Rectal smooth muscle tissue (tissue), 1 donor: ENCODE data around the gene HSPA9.

Source experiments
- H3K27ac ChIP-seq: one replicate; pipeline ENCODE4 v1.7.0; 2013; ENCODE audit warnings: low read depth, low read length, inconsistent platforms
- H3K27me3 ChIP-seq: one replicate; pipeline ENCODE4 v1.7.0; 2013; ENCODE audit warnings: low read length; ENCODE audit not compliant: control insufficient read depth, insufficient read depth
- H3K36me3 ChIP-seq: one replicate; pipeline ENCODE4 v1.7.0; 2013; ENCODE audit warnings: low read length; ENCODE audit not compliant: control insufficient read depth, insufficient read depth
- H3K4me1 ChIP-seq: one replicate; pipeline ENCODE4 v1.7.0; 2013; ENCODE audit warnings: low read length; ENCODE audit not compliant: control insufficient read depth, insufficient read depth
- H3K4me3 ChIP-seq: one replicate; pipeline ENCODE4 v1.7.0; 2013; ENCODE audit warnings: low read length
- H3K9ac ChIP-seq: one replicate; pipeline ENCODE4 v1.7.0; 2013; ENCODE audit warnings: low read length

HSPA9 gene

DNA sequence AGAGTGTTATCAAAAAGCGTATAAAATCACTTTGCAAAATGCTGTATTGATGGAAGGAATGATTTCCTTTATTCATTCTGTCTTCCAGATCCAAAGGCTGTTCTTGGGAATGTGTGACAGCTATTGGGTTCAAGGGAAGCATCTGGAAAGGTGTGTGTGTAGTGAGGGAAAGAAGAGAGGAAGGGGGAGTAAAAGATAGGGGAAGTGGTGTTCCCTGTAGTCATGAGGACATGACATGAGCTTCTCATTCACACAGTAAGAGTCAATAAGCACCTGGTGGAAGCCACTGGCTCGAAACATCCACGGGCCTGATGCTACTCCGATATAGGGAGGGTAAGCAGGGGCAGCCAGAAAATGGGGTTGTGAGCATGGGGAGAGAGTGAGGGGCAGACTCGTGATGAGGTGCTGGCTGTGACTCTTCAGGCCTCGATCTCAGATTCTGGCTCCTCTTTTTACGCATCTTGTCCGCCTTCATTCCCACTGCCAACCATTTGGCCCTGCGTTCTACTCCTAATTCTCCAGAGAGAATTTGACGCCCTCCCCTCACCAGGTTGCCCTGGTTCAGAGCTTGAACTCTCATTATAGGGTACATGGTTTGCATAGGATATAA lies 29.1 kb upstream of the HSPA9 start:
- Histone ChIP-seq H3K36me3 (no peaks in the 10 kb centered on the region), H3K4me3 (no peak overlapping the region), H3K27ac (no peak overlapping the region), H3K27me3 (no peaks in the 10 kb centered on the region), H3K9ac (no peak overlapping the region), H3K4me1 (peaks cover 3% of the 10 kb centered on the region)

DNA sequence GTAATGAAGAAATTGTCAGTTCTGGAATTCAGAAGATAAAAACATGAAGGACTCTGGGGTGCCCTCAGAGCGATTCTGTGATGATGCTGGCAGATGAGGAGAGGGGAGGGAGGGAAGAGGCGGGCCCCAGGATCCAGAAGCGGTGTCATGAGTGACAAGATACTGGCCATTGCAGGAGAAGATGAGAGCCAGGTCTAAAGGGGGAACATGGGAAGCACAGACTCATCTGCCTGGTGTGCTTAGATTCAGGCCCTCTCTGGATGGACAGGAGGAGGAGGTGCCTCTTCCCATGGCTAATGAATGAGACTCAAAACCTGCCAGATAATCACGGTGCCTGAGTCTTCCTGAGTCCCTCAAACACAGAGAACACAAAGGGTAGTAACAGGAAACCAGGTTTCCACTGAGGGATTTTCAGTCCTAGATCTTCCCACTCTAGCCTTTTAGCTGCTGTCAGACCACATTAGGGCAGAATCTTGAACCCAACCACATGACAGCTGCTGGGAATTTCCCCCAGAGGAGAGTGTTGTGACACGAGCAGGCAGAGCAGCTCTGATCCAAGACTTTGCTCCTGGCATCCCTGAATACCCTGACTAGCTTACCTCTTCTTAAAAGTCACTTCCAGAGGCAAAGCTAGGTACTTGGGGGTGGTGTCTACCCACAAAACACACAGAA lies 28.2 kb upstream of the HSPA9 start:
- no peaks in the 10 kb centered on the region for H3K4me1 ChIP-seq
- no peaks in the 10 kb centered on the region for H3K36me3 ChIP-seq
- no peaks in the 10 kb centered on the region for H3K27me3 ChIP-seq
- H3K27ac ChIP-seq, result no peak overlapping the region
- H3K4me3 ChIP-seq, result no peak overlapping the region
- no peak overlapping the region for H3K9ac ChIP-seq

GRCh38 chr5:138602371-138603000 lies 27.3 kb upstream of the HSPA9 start:
- Histone ChIP-seq H3K27ac (no peak overlapping the region), H3K4me3 (no peak overlapping the region), H3K9ac (no peak overlapping the region), H3K27me3 (no peaks in the 10 kb centered on the region), H3K4me1 (no peaks in the 10 kb centered on the region), H3K36me3 (no peaks in the 10 kb centered on the region)

- no peak overlapping the region for H3K9ac ChIP-seq
- H3K27ac ChIP-seq, result no peak overlapping the region
Observed at GRCh38 chr5:138601444-138601843, 26.2 kb upstream of the HSPA9 start.

GRCh38 chr5:138600446-138600845 lies 25.2 kb upstream of the HSPA9 start:
- no peak overlapping the region for H3K27ac ChIP-seq
- no peaks in the 10 kb centered on the region for H3K4me1 ChIP-seq
- H3K36me3 ChIP-seq, result no peaks in the 10 kb centered on the region
- H3K4me3 ChIP-seq, result no peak overlapping the region
- H3K27me3 ChIP-seq, result no peaks in the 10 kb centered on the region
- H3K9ac ChIP-seq, result no peak overlapping the region

More at GRCh38 chr5:138601444-138601843, 26.2 kb upstream of the HSPA9 start:
- Histone ChIP-seq H3K4me3 (no peak overlapping the region), H3K4me1 (no peaks in the 10 kb centered on the region), H3K36me3 (no peaks in the 10 kb centered on the region), H3K27me3 (no peaks in the 10 kb centered on the region)

DNA sequence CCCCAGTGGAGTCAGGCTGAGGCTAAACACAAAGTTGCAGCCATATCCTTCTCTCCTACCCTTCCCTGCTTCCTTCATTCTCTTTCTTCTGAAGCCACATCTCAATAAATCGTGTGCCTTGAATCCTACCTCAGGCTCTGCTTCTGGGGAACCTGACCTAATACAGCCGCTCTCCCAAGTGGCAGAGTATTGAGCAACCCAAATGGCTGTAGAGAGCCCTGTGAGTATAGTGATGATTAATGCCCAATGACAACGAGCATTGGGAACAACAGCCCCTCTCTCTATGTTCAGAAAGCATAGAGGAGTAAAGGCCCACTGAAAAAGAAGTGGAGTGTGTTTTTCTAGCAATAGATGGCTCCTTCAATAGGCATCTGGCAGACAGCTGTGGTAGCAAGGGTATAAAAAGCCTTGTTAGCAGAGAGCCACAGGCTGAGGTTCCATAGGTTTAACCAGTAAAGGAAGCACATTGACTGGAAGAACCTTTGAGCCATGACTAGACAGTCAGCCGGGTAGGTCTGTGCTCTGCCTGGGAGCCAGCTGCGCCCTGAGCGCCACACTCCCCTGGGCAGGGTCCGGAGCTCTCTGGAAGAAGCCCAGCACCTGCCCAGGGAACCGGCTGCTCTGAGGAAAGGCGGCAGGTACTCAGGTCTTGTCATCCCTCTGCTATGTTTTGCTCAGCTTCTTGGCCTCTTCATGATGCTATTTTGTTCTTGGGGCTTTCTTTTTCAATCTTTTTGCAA lies 22.6 kb upstream of the HSPA9 start:
- Histone ChIP-seq H3K9ac (no peak overlapping the region), H3K36me3 (no peaks in the 10 kb centered on the region), H3K27ac (no peak overlapping the region), H3K4me1 (no peaks in the 10 kb centered on the region), H3K4me3 (no peak overlapping the region), H3K27me3 (no peaks in the 10 kb centered on the region)

DNA sequence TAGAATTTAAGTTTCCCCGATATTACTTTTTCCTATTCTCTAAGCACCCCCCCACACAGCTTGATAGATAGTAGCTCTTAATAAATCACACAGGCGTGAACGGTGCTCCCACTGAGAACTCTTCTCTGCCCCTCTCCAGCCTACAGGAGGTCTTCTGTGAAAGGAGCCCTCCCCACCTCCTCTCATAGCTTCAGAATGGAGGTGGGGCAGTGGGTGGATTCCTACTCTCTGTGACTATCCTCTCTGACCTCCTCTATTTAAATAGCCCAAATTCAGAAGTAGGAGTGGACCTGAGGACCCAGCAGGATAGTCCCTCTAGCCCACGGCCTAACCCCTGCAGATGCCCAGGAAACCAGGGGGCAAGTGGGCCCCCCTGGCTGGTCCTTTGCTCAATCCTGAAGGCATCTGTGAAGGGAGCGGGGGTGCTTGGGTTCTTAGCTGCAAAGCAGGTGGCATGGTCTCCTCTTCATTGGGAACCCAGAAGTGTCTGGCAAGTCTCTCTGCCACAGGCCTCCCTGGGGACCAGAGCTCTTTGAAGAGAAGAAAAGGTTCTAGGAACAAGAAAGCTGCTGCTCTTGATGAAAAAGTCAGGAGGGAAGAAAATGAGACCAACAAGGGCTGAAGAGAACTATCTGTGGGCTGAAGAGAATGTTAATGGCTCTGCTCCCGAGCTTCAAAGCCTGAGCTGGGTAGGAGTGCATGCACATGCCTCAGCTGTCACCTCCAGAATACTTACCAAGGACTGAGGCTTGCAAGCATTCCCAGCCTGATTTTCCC lies 21.1 kb upstream of the HSPA9 start:
- Histone ChIP-seq H3K27ac (no peak overlapping the region), H3K4me3 (no peak overlapping the region), H3K9ac (no peak overlapping the region), H3K4me1 (no peaks in the 10 kb centered on the region), H3K27me3 (no peaks in the 10 kb centered on the region), H3K36me3 (no peaks in the 10 kb centered on the region)

DNA sequence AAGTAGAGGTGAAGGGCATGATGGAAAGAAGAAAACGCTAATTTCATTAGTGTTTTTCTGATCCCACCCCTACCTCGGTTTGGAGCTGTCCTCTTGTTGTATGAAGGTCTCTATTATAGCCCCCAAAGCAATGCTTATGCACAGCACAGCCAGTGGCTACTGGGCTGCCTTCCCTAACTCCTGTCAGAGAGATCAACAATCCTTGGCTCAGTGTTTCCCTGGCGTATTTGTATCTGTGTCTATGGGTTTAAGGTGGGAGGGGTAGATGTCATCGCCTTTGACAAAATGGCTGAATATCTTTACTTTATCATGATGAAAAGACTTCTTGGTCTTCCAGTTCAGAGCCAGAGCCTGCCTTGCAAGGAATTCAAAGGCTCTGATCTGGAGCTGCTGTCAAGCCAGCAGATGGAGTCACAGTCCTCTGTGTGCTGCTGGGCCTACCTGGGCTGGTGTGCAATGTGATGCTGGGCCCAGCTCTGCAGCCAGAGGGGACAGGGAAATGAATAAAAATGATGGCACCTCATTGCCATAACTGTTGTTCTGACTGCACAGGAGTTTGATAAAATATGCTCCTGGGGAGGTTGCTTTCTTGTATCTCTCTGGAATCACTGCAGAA lies 20.1 kb upstream of the HSPA9 start:
- Histone ChIP-seq H3K36me3 (no peaks in the 10 kb centered on the region), H3K9ac (no peak overlapping the region), H3K4me1 (no peaks in the 10 kb centered on the region), H3K27me3 (no peaks in the 10 kb centered on the region), H3K27ac (no peak overlapping the region), H3K4me3 (no peak overlapping the region)

- no peaks in the 10 kb centered on the region for H3K36me3 ChIP-seq
- H3K27ac ChIP-seq, result no peak overlapping the region
- no peaks in the 10 kb centered on the region for H3K27me3 ChIP-seq
- no peaks in the 10 kb centered on the region for H3K4me1 ChIP-seq
- no peak overlapping the region for H3K9ac ChIP-seq
- H3K4me3 ChIP-seq, result no peak overlapping the region
Observed at GRCh38 chr5:138594305-138595058, 19.3 kb upstream of the HSPA9 start.

GRCh38 chr5:138588013-138588788 lies 13.0 kb upstream of the HSPA9 start:
- Histone ChIP-seq H3K36me3 (no peaks in the 10 kb centered on the region), H3K4me1 (no peaks in the 10 kb centered on the region), H3K27ac (no peak overlapping the region), H3K4me3 (no peak overlapping the region), H3K27me3 (no peaks in the 10 kb centered on the region), H3K9ac (no peak overlapping the region)

DNA sequence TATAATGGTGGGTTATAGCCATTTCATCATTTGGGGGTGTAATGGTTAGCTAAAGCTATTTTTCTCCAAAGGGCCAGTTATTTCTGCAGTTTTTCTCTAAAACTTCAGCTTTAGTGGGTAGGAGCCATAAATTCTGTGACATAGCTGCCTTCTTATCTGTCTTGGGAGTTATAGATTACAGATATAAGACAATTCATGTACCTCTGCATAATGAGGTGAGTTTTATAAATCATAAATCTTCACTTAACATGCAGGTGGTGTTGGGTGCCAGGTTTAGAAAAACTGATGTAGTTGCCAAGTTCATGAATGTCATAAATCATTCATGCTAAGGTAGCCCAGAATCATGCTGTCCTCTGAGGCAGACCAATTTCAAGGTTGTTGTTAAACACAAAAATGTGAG lies 10.0 kb upstream of the HSPA9 start:
- no peaks in the 10 kb centered on the region for H3K36me3 ChIP-seq
- H3K4me1 ChIP-seq, result no peaks in the 10 kb centered on the region
- H3K4me3 ChIP-seq, result no peak overlapping the region
- H3K9ac ChIP-seq, result no peak overlapping the region
- H3K27me3 ChIP-seq, result no peaks in the 10 kb centered on the region
- H3K27ac ChIP-seq, result no peak overlapping the region
